B cell (primary cell): Measurements from ENCODE around the gene ZNF611. TPM values are rescaled to one million over a fixed set of nuclear protein-coding genes. Genes with fewer than 3 reads are reported as not detected.
"Not testable (repeated sequence)": the region's sequence is repeated elsewhere in the genome, so short reads cannot be mapped to it uniquely, and the experiment has no call there.

Source experiments
- ATAC-seq: fragments of 200-7000 bp; cut with Tn5 transposase; one replicate; pipeline ENCODE4 v1.10.0; 2021; ENCODE audit warnings: low read depth, mild to moderate bottlenecking, moderate number of reproducible peaks, moderate library complexity
- CTCF ChIA-PET: fragments of 350-600 bp; sonication (Branson Sonifier 250); formaldehyde crosslinking; loops from one replicate; lab custom pipeline; 2021; ENCODE audit warnings: antibody characterized with exemption, inconsistent platforms; lab: Charles Lee
- POLR2A ChIA-PET: fragments of 350-600 bp; sonication (Branson Sonifier 250); formaldehyde crosslinking; loops from one replicate; lab custom pipeline; 2021; ENCODE audit warnings: antibody characterized with exemption; lab: Charles Lee
- DNase-seq: peaks from one replicate; pipeline ENCODE4 v3.0.0; 2013
- H2AFZ ChIP-seq: 2 replicates; pipeline ENCODE4 v1.6.1; 2012; ENCODE audit warnings: mild to moderate bottlenecking, low read depth, low read length; ENCODE audit not compliant: insufficient read depth, poor library complexity, severe bottlenecking
- H3K27ac ChIP-seq, 2 donors: 1 replicate in 1 of 2; 2 replicates in 1 of 2; pipeline ENCODE4 v1.5.1; 2012 to 2013; ENCODE audit warnings: low read length in 2 of 2, mild to moderate bottlenecking in 2 of 2, moderate library complexity in 1 of 2
- H3K27me3 ChIP-seq, 4 experiments: fragments of 200-600 bp in 1 of 4; sonication (generic) in 1 of 4; replicated peaks in 1 of 4; 1 replicate in 2 of 4; 2 replicates in 2 of 4; pipeline versions ENCODE4 v1.6.1 to v1.7.0; 2013 to 2016; ENCODE audit warnings: low read length in 3 of 4, mild to moderate bottlenecking in 2 of 4, mixed read lengths in 1 of 4, moderate library complexity in 1 of 4; ENCODE audit not compliant: insufficient read depth in 4 of 4, control insufficient read depth in 3 of 4; ENCODE audit errors: control extremely low read depth in 1 of 4
- H3K36me3 ChIP-seq, 2 experiments: replicated peaks in 1 of 2; 1 replicate in 1 of 2; 2 replicates in 1 of 2; pipeline versions ENCODE4 v1.6.1 to v1.7.1; 2013; ENCODE audit warnings: low read length in 1 of 2; ENCODE audit not compliant: insufficient read depth in 2 of 2, control insufficient read depth in 1 of 2; ENCODE audit errors: control extremely low read depth in 1 of 2, extremely low read depth in 1 of 2
- H3K4me1 ChIP-seq, 2 donors: fragments of 200-600 bp in 1 of 2; sonication (generic) in 1 of 2; 1 replicate in 1 of 2; 2 replicates in 1 of 2; pipeline versions ENCODE4 v1.5.1 to v1.6.1; 2013 to 2017; ENCODE audit warnings: low read length in 2 of 2; ENCODE audit not compliant: control insufficient read depth in 2 of 2, insufficient read depth in 2 of 2
- H3K4me2 ChIP-seq: replicated peaks from 2 replicates; pipeline ENCODE3; 2012; ENCODE audit warnings: mild to moderate bottlenecking, low read depth, low read length; ENCODE audit not compliant: poor library complexity, severe bottlenecking
- H3K4me3 ChIP-seq, 5 experiments: fragments of 200-600 bp in 1 of 5; sonication (generic) in 1 of 5; 1 replicate in 3 of 5; 2 replicates in 2 of 5; pipeline versions ENCODE4 v1.5.1 to v1.7.0; 2011 to 2016; ENCODE audit warnings: low read length in 4 of 5, mild to moderate bottlenecking in 4 of 5, low read depth in 2 of 5, control low read depth in 1 of 5, moderate library complexity in 1 of 5; ENCODE audit not compliant: insufficient read depth in 1 of 5; ENCODE audit errors: control extremely low read depth in 1 of 5, extremely low read depth in 1 of 5
- H3K79me2 ChIP-seq: fragments of 200-600 bp; sonication (generic); one replicate; pipeline ENCODE4 v1.6.0; 2016; ENCODE audit warnings: low read length; ENCODE audit not compliant: control insufficient read depth, insufficient read depth
- H3K9ac ChIP-seq: fragments of 200-600 bp; sonication (generic); 2 replicates; pipeline ENCODE4 v1.6.1; 2017; ENCODE audit warnings: mild to moderate bottlenecking, low read length, moderate library complexity
- H3K9me3 ChIP-seq, 3 donors: one replicate each; pipeline versions ENCODE4 v1.6.1 to v1.7.1; 2013; ENCODE audit warnings: low read length in 2 of 3; ENCODE audit not compliant: control insufficient read depth in 2 of 3, insufficient read depth in 1 of 3; ENCODE audit errors: control extremely low read depth in 1 of 3
- H4K20me1 ChIP-seq: 2 replicates; pipeline ENCODE4 v1.6.0; 2012; ENCODE audit warnings: mild to moderate bottlenecking, low read length; ENCODE audit not compliant: insufficient read depth, control insufficient read depth, poor library complexity, severe bottlenecking
- H3K27ac Mint-ChIP-seq: one replicate; pipeline ENCODE4 v1.8.0; 2021; ENCODE audit warnings: mixed read lengths
- H3K27me3 Mint-ChIP-seq: one replicate; pipeline ENCODE4 v1.8.0; 2021; ENCODE audit warnings: mixed read lengths
- H3K4me1 Mint-ChIP-seq: one replicate; pipeline ENCODE4 v1.8.0; 2021; ENCODE audit warnings: mixed read lengths
- H3K4me3 Mint-ChIP-seq: one replicate; pipeline ENCODE4 v1.8.0; 2021; ENCODE audit warnings: mixed read lengths
- H3K9me3 Mint-ChIP-seq: one replicate; pipeline ENCODE4 v1.8.0; 2022; ENCODE audit warnings: mixed read lengths; ENCODE audit not compliant: insufficient read depth
- CTCF ChIP-seq: fragments of 200-600 bp; IDR thresholded peaks from one replicate; pipeline ENCODE4 v1.8.0; 2022; ENCODE audit warnings: antibody characterized with exemption, mild to moderate bottlenecking
- EZH2 ChIP-seq: IDR thresholded peaks from 2 replicates; pipeline ENCODE4 v1.6.1; 2012; ENCODE audit warnings: borderline replicate concordance, low read depth, mild to moderate bottlenecking, moderate library complexity, low read length; ENCODE audit not compliant: insufficient read depth, poor library complexity, severe bottlenecking
- WGBS: methylation state at CpG from one replicate; pipeline ENCODE4 v1.1.5; 2013; ENCODE audit warnings: missing lambda C conversion rate; ENCODE audit not compliant: insufficient coverage; 5-methylcytosine and 5-hydroxymethylcytosine counted together
- intact Hi-C: fragments of 100-400 bp; cut with micrococcal nuclease; formaldehyde crosslinking; loops from one replicate; pipeline ENCODE4 v1.10.0; 2022
- polyA plus RNA-seq: library from polyadenylated mRNA; depleted of rRNA; stranded (reverse); fragments of >200 nt; gene quantifications from 2 replicates; pipeline ENCODE4 v1.2.3, GENCODE V29; 2012
- total RNA-seq, 2 donors: library from RNA; stranded (reverse); fragments of 120-200 nt in 1 of 2; gene quantifications; 1 replicate in 1 of 2; 2 replicates in 1 of 2; pipeline versions ENCODE4 v1.2.3 to v1.2.4, GENCODE V29; 2013 to 2022

The ZNF611 gene
- total and polyA plus RNA-seq, 2 donors (not counting 1 experiment from before 2014, with no cell fraction given): 10.2 to 51.5 TPM

- no CpG with 5 or more reads among the region's 1 CpG for WGBS
- H4K20me1 ChIP-seq: no peaks in the 10 kb centered on the region
- no peaks in the 10 kb centered on the region for H3K36me3 ChIP-seq
- POLR2A ChIA-PET: no interaction called here
- H3K79me2 ChIP-seq: peaks cover 42% of the 10 kb centered on the region
- no peak overlapping the region for H3K9ac ChIP-seq
- intact Hi-C loops: no loop called here
- H3K27me3 Mint-ChIP-seq: no peaks in the 10 kb centered on the region
- H3K9me3 ChIP-seq: peaks cover 0 to 5% (median 0%) of the 10 kb centered on the region in 3 donors
- DNase-seq (no peak), ATAC-seq (no peak)
- CTCF ChIA-PET: no interaction called here
- H3K4me3 Mint-ChIP-seq: no peak overlapping the region
- H3K4me1 ChIP-seq: peaks cover 6 to 8% of the 10 kb centered on the region in 2 donors
- peaks cover 18% of the 10 kb centered on the region for H3K4me1 Mint-ChIP-seq
- H3K9me3 Mint-ChIP-seq: no peaks in the 10 kb centered on the region
- no peak overlapping the region for H3K4me3 ChIP-seq
- H3K27ac Mint-ChIP-seq: no peak overlapping the region
- H3K4me2 ChIP-seq: no peak overlapping the region
- TF ChIP-seq CTCF (no peak), EZH2 (no peak)
- no peak overlapping the region for H3K27ac ChIP-seq
- no peaks in the 10 kb centered on the region for H3K27me3 ChIP-seq
- H2AFZ ChIP-seq: no peak overlapping the region
These were observed 49.0 kb downstream of the ZNF611 start for GRCh38 chr19:52685811-52686210.

GRCh38 chr19:52681216-52681615, 53.6 kb downstream of the ZNF611 start:
- DNase-seq, H3K9me3 ChIP-seq, H3K27ac ChIP-seq, H3K9me3 Mint-ChIP-seq, H3K4me3 ChIP-seq, H3K9ac ChIP-seq, CTCF ChIA-PET, H2AFZ ChIP-seq, H3K27me3 Mint-ChIP-seq, H3K36me3 ChIP-seq, H3K4me3 Mint-ChIP-seq, POLR2A ChIA-PET, H3K4me1 Mint-ChIP-seq, H3K4me2 ChIP-seq, intact Hi-C loops, H4K20me1 ChIP-seq, ATAC-seq, H3K27me3 ChIP-seq, H3K27ac Mint-ChIP-seq, H3K4me1 ChIP-seq: not testable (repeated sequence)
- H3K79me2 ChIP-seq: peaks cover 49% of the 10 kb centered on the region
- WGBS: no CpG with 5 or more reads among the region's 1 CpG
